Left colon (tissue), 2 donors: Measurements from ENCODE around the gene C1QTNF12. TPM values are rescaled to one million over a fixed set of nuclear protein-coding genes. Genes with fewer than 3 reads are reported as not detected.
"Not testable (repeated sequence)": the region's sequence is repeated elsewhere in the genome, so short reads cannot be mapped to it uniquely, and the experiment has no call there.

ENCODE experiments used
- ATAC-seq: fragments of 200-7000 bp; cut with Tn5 transposase; one replicate; pipeline ENCODE4 v1.9.1; 2020; ENCODE audit warnings: mild to moderate bottlenecking, moderate library complexity
- DNase-seq, 2 donors: peaks; one replicate each; pipeline ENCODE4 v3.0.0-alpha.2; 2020
- intact Hi-C, 2 donors: fragments of 100-400 bp; cut with DNase I in 1 of 2; cut with micrococcal nuclease in 1 of 2; formaldehyde crosslinking; loops; one replicate each; pipeline versions ENCODE4 v1.11.2 to v1.14.0; 2022; cut with DNase I, micrococcal nuclease
- total RNA-seq, 2 donors: library from RNA; stranded (reverse); fragmentation: NEBNext Ultra II Directional; extraction: Animal tissue kit (Norgen Biotek cat#: 25700); gene quantifications; one replicate each; pipeline ENCODE4 v1.2.1, GENCODE V29; 2021
- donor health status: DM: no; HTN: no; CAD: no.
- donor health status: DM: yes; HTN: yes; CAD: no.

The C1QTNF12 gene
- total RNA-seq, 2 donors from 2014 or later, result 40.0 to 71.6 TPM

GRCh38 chr1:1264026-1264425 lies 17.5 kb upstream of the C1QTNF12 start:
- no peak for ATAC-seq
- no peak for DNase-seq
- intact Hi-C loops, result no loop called here

GRCh38 chr1:1262758-1263157 lies 16.2 kb upstream of the C1QTNF12 start:
- intact Hi-C loops, result no loop called here

GRCh38 chr1:1262071-1262470 lies 15.5 kb upstream of the C1QTNF12 start:
- ATAC-seq, result no peak
- intact Hi-C loops, result no loop called here
- no peak for DNase-seq

More at GRCh38 chr1:1262758-1263157, 16.2 kb upstream of the C1QTNF12 start:
- no peak for DNase-seq
- ATAC-seq, result no peak

DNA sequence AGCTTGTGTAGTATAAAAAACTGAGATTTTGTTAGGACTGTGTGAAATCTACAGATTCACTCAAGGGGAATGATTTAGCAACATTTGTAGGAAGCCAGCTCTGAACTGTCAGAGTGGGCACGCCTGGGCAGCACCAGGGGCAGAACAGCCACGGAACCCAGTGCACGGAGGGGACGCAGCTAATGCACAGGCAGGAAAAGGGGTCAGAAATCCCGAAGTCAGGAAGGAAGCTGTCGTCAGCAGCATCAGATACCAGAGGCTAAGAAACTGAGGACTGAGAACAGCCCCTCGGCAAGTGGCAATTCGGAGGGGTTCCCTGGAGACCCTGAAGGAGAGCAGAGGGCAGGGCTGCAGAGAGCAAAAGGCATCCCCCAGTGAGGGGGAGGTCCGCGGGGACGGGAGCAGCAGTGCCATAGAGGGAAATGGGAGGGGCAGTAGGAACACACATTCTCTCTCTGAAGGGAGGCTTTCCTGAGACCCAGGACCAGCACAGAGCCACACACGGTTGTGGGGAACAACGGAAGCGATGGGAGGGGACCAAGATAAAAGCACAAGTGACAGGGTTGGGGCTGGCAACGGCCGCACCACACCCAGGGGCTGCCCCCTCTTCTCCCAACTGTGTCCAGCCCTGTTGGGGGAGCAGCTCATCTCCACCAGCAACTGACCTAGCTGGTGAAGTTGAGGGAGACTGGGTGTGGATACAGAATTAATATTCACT lies 14.5 kb upstream of the C1QTNF12 start:
- no peak for DNase-seq
- no peak for ATAC-seq
- intact Hi-C loops, result no loop called here

- intact Hi-C loops, result no loop called here
- no peak for DNase-seq
- no peak for ATAC-seq
These were observed 13.6 kb upstream of the C1QTNF12 start for GRCh38 chr1:1259951-1260600.

GRCh38 chr1:1259540-1259939 lies 13.0 kb upstream of the C1QTNF12 start:
- intact Hi-C loops, result no loop called here
- no peak for ATAC-seq
- no peak for DNase-seq

DNA sequence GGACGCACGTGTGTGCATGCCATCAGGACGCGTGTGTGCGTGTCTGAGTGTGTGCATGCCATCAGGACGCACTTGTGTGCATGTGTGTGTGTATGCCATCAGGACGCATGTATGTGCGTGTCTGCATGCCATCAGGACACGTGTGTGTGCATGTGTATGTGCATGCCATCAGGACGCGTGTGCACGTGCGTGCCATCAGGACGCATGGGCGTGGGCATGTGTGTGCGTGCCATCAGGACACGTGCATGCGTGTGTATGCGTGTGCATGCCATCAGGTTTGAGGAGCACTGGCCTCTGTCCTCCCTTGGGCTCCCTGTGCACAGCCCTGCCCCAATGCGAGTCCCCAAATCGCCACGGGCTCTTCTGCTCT lies 12.6 kb upstream of the C1QTNF12 start:
- intact Hi-C loops, result no loop called here
- DNase-seq (no peak), ATAC-seq (no peak)

DNA sequence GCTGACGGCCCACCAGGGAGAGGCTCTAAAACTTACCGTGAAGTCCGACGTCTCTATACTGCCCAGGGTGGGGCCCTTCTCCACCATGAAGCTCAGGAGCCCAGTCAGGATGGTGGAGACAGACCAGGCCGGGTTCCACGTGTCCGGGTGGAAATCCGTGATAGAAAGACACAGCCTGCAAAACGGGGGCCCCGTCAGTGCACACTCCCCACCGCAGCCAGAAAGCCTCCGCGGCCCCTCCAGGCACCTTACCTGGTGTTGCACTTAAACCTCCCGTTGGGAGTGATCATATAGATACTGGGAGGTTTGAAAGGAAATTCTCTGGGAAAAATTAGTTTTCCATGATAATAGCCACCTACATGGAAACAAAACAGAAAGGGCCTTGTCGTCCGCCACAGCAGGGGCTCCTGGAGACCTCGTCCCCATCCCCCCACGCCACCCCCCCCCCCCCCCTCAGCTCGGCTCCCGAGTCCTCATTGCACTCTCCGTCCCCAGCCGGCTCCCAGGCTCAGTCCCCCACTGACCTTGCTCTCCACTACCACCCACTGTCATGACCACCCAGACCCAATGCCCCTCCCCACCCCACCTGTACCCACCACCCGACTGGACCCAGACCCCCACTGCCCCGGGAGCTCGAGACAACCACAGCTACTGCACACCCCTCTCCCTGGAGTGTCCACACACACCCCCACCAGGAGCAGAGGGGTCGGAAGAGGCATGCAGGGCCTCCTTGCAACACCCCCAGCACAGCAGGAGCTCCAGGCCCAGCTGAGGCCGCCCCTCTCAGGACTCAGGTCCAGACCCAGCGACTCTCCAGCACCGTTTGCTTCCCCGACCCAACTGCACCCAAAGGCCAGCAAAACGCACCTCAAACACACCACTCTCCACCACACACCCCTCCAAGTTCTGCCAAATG lies 10.7 kb upstream of the C1QTNF12 start:
- intact Hi-C loops, result no loop called here
- ATAC-seq, result no peak
- DNase-seq, result no peak

DNA sequence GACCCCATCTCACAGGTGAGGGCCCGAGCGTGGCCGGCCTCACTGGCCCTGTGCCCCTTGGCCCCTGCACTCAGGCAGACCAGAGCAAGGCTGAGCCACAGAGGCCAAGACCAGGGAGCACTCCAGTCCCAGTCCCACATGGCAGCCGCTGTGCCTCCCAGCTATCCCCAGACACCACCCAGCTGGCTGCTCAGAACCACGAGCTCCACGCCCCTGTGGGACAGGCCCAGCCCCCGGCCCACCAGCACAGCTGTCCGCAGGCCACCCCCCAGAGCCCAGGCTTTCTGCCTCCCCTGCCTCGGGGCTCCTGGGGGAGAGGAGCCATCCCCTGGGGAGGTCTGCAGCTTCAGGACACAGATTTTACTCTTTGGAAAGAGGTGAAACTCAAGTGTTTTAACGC lies 9.1 kb upstream of the C1QTNF12 start:
- intact Hi-C loops, result no loop called here
- ATAC-seq, result no peak
- DNase-seq, result no peak

DNA sequence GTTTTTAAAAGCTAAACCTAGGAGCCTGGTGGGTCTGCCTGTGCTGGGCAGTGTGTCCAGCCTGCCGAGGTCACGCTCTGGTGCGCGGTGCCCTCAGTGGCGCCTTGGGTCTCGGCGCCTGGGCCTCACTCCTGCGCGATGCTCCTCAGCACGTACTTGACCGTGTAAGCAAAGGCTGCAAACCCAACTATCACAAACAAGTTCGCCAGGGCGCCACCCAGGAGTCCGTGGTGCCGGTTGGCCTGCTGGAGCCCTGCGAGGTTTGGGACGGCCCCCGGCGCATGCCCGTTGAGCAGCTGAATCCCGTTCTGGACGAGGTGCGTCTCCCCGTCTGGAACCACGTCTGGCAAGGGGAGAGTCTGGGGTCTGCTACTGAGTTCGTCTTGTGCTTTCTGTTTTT lies 8.6 kb upstream of the C1QTNF12 start:
- DNase-seq, result no peak
- no peak for ATAC-seq
- intact Hi-C loops, result no loop called here

DNA sequence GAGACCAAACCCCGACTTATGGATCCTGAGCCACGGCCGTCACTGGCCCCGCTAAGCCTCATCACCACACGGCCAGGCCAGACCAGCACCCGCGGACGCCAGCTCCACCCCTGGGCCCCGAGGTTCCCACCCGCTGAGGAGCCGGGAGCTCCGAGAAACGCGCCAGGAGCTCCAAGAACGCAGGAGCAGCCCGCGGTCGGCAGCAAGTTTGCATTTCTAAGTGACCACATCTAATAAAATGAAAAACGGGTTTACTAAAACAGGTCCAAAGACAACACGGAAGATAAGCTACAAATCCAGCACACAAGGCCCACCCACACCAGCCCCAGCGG lies 8.1 kb upstream of the C1QTNF12 start:
- ATAC-seq (no peak), DNase-seq (no peak)
- intact Hi-C loops, result no loop called here

DNA sequence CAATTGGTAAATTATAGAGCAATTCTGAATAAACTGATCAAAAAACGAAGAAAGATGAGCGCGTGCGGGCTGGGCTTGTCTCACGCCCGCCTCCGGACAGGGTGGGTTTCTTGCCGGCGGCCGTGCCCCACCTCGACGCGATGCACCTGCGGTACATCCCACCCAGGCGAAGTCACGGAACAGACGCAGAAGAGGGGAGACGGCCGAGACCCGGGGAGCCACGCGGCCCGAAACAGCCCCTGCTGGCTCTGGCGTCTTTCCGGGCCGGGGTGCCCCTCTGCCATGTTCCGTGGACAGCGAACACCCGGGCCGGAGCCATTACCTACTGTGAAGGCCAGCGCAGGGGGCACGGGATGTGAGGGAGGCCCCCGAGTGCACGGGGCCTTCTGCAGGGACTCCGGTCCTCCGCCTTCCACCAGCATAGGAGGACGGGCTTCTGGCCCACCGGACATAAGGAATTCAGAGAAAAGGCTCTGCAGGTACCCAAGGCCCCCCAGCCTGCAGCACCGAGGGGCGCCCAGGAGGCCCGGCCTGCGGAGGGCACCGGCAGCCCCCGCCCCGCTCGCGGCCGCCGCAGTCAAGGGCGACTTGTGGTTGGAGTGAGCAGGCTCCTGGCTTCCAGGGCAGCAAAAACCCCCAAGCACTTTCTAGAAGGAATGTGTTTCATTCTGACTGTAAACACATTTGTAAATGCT lies 7.6 kb upstream of the C1QTNF12 start:
- DNase-seq, result no peak
- intact Hi-C loops, result no loop called here

GRCh38 chr1:1253314-1253713 lies 6.8 kb upstream of the C1QTNF12 start:
- ATAC-seq, result no peak
- intact Hi-C loops, result no loop called here
- DNase-seq, result no peak

More for the DNA sequence above, 7.6 kb upstream of the C1QTNF12 start:
- ATAC-seq, result no peak

- intact Hi-C loops, result no loop called here
- DNase-seq, result no peak
- ATAC-seq, result peak; percentile 12
These were observed 4.3 kb upstream of the C1QTNF12 start for GRCh38 chr1:1250786-1251284.

DNA sequence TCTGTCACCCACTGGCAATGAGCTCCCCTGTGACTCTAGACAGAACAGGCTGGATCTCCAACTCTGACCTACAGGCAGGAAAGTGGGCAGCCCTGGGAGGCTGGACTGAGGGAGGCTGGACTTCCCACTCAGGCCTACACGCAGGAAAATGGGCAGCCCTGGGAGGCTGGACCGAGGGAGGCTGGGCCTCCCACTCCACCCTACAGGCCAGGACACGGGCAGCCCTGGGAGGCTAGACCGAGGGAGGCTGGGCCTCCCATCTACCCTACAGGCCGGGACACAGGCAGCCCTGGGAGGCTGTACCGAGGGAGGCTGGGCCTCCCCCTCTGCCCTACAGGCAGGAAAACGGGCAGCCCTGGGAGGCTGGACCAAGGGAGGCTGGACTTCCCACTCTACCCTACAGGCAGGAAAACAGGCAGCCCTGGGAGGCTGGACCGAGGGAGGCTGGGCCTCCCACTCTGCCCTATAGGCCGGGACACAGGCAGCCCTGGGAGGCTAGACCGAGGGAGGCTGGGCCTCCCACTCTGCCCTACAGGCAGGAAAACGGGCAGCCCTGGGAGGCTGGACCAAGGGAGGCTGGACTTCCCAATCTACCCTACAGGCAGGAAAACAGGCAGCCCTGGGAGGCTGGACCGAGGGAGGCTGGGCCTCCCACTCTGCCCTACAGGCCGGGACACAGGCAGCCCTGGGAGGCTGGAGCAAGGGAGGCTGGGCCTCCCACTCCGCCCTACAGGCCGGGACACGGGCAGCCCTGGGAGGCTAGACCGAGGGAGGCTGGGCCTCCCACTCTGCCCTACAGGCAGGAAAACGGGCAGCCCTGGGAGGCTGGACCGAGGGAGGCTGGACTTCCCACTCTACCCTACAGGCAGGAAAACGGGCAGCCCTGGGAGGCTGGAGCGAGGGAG lies 1.7 kb upstream of the C1QTNF12 start:
- ATAC-seq, intact Hi-C loops, DNase-seq: not testable (repeated sequence)

- intact Hi-C loops, result no loop called here
- DNase-seq (no peak), ATAC-seq (no peak)
These were observed 905 bp upstream of the C1QTNF12 start for GRCh38 chr1:1247341-1247913.

DNA sequence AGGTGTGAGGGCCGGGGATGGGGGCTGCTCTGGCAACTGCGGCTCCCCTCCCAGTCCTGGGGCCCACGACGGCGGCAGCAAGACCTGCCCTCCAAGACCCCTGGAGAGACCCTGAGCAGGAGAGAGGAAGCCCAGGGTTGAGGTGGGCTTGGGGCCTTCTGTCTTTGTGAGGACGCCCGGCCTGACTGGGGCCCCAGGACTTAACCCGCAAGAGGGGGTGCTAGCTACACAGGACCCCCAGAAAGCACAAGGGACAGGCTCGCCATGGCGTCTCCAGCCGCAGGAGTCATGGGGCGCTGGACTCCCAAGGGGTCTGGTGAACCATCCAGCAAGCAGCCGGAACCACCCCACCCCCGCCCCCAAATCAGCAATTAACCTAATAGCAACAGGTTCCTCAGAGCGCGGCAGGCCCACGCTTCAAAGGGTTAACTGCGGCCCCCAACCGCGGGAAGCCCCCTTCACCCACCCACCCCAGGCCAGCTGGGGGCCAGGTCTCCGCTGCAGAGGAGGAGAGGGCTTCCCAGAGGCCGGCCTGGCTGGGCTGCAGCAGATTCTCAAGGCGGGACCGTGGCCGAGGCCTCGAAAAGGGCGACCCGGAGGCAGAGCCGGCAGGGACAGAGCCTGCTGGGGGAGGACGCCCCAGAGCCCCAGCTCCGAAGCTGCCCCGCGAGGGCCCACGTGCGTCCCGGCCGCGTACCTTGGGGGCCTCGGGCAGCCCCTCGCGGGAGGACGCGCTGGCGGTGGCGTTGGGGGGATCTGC lies 525 bp downstream of the C1QTNF12 start:
- DNase-seq (no peak), ATAC-seq (no peak)
- intact Hi-C loops, result no loop called here
